PC-3 (cell line): ENCODE results near the gene NTHL1.

Experiments used
- CTCF ChIP-seq: fragments of 300-600 bp; sonication (generic); conservative IDR thresholded peaks from 2 replicates; pipeline ENCODE4 v1.5.1; 2017; ENCODE audit warnings: antibody characterized with exemption, low read depth, mild to moderate bottlenecking, low read length
- EZH2 ChIP-seq: fragments of 300-600 bp; sonication (generic); IDR thresholded peaks from one replicate; pipeline ENCODE4 v1.6.1; 2017; ENCODE audit warnings: antibody characterized with exemption, mild to moderate bottlenecking, low read length; ENCODE audit not compliant: unreplicated experiment
- EZH2phosphoT487 ChIP-seq: fragments of 300-600 bp; sonication (generic); IDR thresholded peaks from 2 replicates; pipeline ENCODE4 v1.6.1; 2018; ENCODE audit warnings: mild to moderate bottlenecking, antibody characterized with exemption, low read length, borderline replicate concordance

- no peak for TF ChIP-seq CTCF
- no peak for TF ChIP-seq EZH2phosphoT487
- no peak for TF ChIP-seq EZH2
Observed at GRCh38 chr16:1991135-1991551, 56.5 kb downstream of the NTHL1 start.
